HG03280 (cell line): ENCODE measurements around the gene ANK3.

Source experiments
- ATAC-seq: cut with Tn5 transposase; IDR thresholded peaks from one replicate; pipeline ENCODE4 v1.9.1; 2021; ENCODE audit warnings: mild to moderate bottlenecking, moderate library complexity; ENCODE audit not compliant: unreplicated experiment

The ANK3 gene

DNA sequence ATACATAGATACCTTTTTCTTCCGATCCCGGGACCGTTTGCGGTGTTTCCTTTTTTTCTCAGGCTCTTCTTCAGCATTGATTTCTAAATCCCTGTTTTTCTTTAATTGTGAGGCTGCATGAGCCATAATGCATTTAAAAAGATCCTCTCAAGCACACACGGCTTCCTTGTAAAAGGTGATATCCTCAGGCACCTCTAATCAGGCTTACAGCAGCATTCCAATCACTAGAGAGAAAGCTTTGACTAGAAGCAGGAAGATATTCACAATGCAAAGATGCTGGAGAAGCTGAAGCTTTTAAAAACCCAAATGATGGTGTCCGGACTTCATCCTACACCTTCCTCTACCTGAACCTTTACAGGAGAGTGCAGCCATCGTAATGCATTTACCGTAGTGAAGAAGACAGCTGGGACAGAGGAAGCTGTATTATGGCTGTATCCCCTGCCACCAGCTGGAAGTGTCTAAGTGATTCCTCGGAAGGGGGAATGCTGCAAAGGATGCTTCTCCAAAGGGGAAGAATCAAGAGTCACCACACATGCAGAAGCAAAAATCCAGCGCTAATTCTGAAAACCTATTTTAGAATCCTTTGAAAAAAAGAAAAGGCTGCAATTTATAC is at the start of gene ANK3:
TSS of gene ANK3 (minus strand) at position 463 of the 613 bp plus-strand sequence. CDS start at position 126, 337 bp downstream.
- ATAC-seq, result no peak

DNA sequence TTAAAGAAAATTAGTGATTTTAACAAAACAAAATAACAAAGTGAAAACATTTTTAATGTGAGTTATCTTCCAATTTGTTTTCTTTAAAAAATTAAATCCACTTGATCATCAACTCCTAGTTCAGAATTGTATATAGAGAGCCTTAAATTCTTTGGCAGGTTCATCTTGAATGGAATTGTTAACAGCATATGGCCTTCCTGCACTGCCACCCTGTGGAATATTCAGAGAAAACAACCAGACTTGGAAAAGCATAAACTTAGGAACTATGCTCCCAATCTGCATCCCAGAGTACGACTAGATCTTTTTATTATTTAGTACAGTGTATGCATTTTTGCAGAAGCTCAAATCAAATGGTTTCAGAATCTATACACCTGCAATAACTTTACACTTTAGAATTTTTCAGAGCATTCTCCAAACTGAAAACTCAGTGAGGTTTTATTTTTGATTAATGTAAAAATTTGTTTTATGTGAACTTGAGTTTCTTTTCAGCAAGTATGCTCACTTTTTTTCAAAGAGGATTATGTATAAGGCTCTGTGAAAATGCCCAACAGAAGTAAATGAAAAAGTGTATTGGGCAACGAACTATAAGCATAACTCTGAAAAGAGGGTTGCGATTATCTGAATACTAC is 44.9 kb upstream of the ANK3 start:
- ATAC-seq, result no peak

DNA sequence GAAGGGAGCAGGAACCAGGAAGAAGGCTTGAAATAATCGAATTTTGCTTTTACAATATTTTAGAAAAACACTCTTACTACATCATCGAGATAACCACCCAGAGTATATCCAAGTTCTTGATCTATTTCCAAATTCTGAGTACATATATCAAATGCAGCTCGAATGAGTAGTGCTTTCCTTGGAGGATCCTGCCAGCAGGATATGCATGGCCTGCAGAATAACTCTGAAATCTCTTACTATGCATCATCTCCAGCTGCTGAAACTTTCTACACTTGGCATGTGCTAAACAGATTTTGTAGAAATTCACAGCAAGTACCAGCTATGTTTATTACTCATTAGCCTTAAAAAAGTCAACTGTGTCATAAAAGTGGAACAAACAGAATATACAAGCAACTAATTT is 44.0 kb upstream of the ANK3 start:
- no peak for ATAC-seq

DNA sequence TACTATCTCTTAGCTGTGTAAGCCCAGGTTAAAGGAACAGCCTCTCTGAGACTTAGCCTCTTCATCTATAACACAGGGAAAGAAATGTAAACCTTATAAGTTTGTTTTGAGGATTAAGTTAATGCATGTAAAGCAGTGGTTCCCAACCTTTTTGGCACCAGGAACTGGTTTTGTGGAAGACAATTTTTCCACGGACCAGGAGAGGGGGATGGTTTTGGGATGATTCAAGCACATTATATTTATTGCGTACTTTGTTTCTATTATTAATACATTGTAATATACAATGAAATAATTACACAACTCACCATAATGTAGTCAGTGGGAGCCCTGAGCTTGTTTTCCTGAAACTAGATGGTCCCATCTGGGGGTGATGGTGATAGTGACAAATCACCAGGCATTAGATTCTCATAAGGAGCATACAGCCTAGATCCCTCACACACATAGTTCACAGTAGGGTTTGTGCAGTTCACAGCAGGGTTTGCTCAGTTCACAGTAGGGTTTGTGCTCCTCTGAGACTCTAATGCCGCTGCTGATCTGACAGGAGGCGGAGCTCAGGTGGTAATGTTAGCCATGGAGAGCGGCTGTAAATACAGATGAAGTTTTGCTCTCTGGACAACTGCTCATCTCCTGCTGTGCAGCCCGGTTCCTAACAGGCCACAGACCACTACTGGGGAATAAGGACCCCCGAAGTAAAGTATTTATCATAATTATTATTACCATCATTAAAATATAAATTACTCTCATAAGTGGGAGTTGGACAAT is 41.3 kb upstream of the ANK3 start:
- ATAC-seq, result no peak

DNA sequence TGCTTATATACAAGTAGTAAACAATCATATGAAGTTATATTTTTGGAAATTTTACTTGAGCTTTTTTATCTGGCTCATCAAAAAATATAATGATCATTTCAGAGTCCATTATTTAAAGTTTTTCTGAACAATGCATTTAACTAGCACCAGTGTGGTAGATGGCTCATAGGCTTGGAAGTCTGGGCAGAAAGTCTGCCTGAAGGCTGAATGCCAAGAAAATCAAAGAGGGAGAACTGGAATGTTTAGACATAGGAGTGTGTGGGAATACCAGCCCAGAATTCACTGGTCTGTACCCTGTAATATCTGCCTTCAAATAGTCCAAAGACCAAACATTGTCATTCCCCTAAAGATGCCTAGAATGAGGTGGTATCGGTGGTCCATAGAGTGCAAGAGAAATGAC is 40.3 kb upstream of the ANK3 start:
- no peak for ATAC-seq

DNA sequence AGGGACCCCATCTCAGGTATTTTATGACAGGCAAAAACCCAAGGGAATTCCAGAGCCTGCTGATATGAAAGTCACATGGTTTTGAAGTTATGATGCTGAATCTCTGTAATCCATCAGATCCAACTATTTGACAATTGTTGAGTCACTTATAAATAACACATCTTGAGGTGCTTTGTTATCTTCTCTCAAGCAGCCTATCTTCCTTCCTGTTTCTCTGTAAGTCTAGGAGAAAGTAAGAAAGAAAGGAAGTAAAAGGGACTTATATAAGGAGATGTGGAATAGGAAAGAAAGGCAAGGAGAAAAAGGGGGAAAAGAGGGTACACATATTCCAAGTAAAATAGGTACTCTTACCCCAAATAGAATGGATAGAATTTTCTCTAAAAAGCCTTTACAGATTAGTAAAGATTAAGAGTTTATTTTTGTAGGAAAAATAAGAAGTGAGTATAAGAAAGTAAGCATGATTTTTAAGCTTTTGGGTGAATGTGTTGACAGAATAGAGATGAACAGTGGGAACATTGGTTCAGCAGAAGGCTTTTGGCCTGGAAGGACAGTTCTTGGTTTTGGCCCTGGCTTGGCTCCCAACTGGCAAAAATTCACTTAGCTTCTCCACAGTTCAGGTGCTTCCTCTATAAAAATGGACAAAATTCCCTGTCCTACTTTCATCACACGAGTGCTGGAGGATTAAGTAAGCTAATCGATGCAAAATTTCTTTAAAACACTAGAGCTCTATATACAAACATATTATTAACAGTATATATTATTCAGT is 39.6 kb upstream of the ANK3 start:
- no peak for ATAC-seq

DNA sequence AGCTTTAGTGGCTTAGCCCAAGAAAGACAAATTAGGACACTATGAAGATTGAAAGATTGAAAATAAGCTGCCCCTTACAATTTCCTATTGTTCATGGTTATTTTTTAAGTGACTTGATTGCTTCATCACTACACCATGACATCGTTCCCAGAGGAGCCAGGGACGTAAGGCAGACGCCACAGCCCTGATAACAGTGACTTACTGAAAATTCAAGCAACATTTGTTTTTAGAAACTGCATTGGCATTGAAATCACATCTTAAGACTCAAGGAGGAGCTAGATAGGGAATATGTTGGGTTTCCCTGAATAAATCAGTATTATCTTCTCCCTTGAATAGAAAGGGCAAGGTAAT is 38.7 kb upstream of the ANK3 start:
- ATAC-seq, result no peak

DNA sequence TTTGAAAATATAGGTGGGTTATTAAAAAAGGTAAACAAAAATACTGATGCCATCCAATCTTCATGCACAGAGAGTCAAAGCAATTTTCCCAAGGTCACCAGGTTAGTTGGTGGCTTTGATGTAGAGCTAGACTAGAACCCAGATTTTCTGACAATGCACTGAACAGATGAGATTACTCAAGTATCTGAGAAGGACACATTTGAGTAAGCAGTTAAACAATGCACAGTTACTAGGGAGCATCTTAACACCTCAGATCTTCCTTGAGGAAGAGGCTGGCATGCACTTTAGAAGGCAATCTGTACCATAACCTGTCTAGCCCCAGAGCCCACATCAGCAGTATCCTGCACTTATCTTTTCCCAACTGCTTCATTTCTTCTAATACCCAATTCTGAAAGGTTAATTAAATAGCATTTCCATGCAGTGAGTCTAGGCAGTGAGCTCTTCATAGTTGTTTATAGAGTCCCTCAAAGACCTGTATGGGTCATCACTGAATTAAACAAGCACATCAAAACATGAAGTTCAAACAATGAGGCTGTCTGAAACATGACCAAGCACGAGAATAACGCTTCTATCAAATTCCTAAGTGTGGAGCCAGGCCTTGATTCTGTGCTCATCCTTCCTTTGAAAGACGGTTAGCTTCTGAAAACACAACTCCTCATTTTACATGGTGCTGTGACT is 38.2 kb upstream of the ANK3 start:
- ATAC-seq, result no peak

DNA sequence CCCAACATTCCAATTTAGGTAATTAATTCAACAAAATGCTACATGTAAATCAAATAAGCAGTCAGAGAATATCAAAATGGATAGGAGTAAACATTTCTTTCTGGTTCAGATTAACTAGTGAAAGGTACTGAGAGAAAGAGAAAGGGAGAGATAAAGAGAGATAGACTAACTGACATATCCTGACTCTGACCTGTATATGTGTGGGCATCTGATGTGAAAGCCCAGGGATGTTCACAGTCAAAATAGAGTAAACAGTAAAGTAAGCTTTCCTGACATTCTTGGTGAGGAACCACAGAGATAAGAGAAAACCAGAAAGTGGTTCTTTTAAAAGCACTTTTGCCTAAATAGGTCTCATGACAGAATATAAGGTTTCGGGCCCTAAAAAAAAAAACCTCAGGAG is 37.5 kb upstream of the ANK3 start:
- ATAC-seq, result no peak

DNA sequence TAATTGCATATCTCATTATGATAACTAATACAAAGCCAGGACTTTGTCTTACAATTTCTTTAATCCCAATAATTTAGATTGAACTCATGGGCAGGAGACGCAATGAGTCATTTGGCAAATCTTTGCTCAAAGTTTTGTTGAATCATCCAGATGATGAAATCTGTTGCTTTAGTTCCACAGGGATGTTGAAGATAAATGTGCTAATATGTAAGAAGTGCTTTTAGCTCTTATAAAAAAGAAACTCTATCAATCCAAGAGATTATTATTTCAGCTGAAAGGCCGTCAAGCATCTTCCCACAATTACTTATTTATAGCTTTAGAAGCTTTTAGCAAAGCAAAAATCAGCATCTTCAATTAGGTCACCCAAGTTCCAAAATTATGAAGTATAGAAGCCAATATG is 36.8 kb upstream of the ANK3 start:
- no peak for ATAC-seq

DNA sequence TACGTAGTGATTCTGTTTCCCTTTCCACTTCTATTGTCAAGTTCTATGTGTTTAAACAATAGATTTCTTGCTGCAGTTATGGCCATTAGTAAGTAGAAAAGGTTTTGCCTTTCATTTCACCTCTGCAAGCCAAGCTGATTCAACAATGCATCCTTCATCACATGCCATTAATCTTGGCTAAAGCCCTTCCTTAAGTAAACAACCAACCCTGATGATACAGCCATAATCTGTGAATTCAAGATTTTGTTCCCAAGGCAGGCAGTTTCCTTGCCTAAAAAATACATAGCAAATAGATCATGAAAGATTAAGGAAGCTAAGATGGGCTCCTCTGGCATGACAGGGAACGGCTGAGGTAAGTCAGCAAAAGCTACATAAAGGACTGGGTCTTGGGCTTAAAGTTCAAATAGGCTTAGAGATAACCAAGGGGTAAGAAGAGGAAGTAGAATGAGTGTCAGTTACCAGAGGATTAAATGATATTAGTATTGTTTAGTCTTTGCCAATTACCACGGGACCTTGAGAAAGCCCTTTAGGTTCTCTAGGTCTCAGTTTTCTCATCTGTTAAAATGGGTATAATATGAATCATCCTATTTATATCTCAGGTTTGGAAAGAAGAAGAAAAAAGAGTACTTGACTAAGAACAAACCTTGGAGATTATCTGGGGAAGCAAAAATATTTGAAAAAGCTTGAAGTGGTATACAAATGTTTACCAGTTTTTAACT is 35.9 kb upstream of the ANK3 start:
- ATAC-seq, result no peak

DNA sequence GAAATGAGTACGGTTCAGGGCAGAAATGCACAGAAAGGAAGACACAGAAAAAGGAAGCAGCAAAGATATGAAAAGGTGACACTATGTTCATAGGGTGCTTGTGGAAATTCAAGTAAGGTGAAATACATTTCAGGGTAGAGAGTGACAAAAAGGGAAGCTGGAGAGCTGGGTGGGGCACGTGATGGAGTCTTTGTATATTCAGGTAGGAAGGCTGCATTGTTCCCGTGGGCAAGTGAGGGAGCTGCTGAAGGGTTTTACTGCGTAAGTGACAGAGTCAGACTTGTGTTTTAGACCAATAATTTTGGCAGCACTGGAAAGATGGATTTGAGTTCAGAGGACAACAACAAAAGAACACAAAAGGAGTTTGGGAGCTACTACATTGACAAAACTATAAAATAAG is 35.3 kb upstream of the ANK3 start:
- ATAC-seq, result no peak

DNA sequence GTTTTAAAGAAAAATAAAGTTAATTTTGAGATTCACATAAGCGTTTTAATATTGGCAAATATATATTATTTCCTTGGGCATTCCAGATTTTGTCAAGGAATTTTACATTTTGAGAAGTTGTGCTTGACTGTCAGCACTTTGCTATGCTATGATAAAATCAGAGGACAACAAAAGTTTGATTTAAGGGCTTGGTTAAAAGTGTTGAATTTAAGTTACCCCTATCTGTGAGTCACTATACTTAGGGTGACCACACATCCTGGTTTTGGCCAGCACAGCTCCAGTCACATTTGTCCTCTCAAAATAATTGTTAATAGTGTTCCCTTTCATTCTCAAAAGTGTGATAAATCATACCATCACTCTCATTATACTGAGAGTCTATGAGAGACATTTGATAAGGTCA is 34.2 kb upstream of the ANK3 start:
- ATAC-seq, result no peak

DNA sequence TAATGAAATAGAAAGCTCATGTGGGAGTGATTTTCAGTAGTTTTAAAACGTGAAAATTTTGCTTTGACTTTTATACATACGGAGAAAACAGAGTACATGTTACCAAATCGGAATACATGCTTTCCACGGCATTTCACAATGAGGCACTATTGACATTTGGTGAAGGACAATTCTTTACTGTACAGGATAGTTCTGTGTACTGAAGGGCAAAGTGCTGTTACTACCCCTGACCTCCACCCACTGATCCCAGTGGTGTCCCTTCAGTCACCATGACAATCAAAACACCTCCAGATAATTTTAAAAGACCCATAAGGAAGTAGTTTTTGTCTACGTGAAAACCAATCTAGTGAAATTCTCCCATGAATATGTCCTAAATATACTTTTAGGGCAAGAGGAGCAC is 33.1 kb upstream of the ANK3 start:
- no peak for ATAC-seq

DNA sequence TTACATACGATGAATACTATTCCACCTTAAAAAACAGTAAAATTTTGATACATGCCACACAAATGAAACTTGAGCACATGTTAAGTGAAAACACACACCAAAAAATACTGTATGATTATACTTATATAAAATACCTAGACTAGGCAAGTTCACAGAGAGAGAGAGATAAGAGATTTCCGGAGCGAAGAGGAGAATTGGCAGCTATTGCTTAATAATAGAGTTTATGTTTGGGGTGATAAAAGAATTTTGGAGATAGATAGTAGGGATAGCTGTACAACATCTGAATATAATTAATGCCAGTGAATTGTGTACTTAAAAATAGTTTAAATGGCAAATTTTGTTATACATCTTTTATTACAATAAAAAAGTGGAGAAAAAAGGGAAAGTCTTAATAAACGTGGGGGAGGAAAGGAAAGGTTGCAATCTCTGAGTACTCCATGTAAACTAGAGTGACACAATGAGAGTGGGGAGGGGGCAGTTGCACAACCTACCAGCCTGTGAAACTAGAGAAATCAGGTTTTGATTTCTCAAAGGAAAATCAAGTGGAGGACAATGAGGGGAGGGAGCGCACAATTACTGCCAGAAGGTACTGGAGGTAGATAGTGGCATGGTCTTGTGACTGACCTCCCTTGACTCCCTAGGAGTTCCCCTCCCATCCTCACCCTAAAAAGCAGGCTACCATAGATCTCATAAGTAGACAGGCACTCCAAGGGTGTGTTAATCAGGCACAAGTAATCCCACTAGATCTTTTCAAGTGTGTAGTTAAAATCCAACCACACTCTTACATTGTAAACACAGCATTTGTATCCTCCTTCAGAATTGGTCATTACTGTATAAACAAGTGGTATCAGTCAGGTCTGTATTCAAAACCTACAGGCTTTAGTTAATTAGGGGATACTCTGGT is 31.6 kb upstream of the ANK3 start:
- ATAC-seq, result no peak

DNA sequence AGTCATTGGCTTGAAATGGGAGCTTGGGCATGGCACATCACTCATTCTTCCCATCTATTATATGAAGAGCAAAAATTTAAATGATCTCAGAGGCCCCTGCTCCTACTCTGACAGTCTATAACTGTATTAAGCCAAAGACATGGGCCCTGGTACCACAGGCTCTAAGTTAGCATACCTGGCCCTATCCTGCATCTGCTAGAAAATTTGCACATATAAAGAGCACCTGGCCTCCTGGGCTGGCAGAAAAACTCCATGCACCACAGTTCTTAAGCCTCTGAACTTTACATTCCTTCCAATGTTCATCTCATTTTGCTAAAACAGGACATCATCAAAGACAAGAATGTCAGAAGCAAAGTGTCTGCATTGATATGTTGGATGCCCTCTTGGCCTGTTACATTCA is 29.6 kb upstream of the ANK3 start:
- ATAC-seq, result no peak

DNA sequence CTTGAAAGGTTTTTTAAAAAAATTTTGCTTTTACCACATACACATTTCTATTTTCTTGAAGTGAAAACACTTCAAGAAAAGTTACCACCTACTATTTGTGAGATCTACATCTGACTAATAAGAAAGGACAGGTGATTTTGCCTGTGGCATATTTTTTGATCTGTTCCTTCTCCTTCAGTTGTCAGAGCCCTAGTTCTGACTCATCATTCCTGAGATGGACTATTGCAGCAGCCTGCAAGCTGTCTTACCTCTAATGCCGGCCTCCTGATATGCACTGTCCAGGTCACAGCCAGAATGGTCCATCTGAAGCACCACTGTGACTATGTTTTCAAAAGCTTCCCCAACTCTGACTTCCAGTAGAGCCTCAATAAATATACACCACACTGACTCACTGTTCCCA is 28.2 kb upstream of the ANK3 start:
- no peak for ATAC-seq

DNA sequence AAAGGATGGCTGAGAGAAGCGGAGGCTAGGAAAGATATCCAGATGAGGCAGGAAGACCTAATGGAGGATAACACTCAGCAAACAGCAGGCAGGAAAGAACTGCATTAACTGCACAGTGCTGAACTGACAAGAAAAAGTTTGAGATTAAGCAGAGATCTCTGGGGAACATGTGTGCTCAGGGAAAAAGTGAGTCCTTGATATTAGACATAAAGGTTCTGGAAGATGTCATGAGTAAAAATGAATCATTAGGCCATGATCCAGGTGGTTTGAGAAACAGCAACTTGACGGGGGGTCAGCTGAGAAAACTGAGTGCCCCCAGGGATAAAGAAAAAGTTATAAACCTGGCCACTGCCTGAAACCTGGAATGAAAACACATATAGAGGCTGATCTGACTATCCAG is 27.3 kb upstream of the ANK3 start:
- no peak for ATAC-seq

DNA sequence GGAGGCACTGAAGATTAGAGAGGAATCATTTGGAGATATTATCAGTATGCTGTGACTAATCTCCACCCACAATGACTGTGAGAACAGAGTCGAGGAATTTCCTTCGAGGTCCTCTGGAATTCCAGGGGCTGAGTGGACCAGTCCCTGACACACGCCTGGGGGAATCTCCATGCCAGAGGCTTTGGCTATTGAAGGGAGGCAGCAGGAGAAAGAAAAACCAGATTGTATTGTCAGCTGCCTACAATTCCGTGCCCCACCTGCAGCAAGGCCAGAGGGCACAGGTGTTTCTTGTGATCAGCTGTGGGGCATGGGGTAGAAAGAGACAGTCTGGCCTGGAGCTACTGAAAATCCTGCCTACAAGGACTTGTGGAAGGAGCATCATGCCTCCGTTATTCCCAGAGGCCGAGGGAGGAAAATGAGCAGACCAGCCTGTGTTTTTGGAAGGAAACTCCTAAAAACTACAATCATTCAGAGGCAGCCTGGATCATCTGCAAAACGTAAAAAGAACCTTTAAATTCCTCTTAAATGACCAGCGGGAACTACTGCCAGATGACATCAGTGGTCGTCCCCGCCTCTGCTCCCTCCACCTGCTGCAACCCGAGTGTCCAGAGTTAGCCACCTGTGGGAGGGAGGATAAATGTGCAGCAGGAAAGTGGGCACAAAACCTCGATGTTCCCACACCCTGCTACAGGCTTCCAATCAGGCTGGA is 25.4 kb upstream of the ANK3 start:
- no peak for ATAC-seq
